Neuronal stem cell (in vitro differentiated cells): ENCODE results near the gene LAMB4.

Experiments used
- DNase-seq: peaks from one replicate; pipeline ENCODE4 v3.0.0-alpha.2; 2013; ENCODE audit warnings: low spot score
- H2AFZ ChIP-seq: one replicate; pipeline ENCODE4 v1.6.1; 2013; ENCODE audit warnings: mild to moderate bottlenecking, low read length, inconsistent platforms
- H2AK5ac ChIP-seq: 2 replicates; pipeline ENCODE4 v1.6.1; 2013; ENCODE audit warnings: low read depth, mild to moderate bottlenecking, inconsistent platforms, low read length, moderate library complexity, mixed read lengths
- H2BK120ac ChIP-seq: 2 replicates; pipeline ENCODE4 v1.6.1; 2013; ENCODE audit warnings: low read depth, mild to moderate bottlenecking, inconsistent platforms, low read length, moderate library complexity, mixed read lengths
- H2BK12ac ChIP-seq: one replicate; pipeline ENCODE4 v1.6.1; 2013; ENCODE audit warnings: low read length, inconsistent platforms
- H2BK15ac ChIP-seq: 2 replicates; pipeline ENCODE4 v1.6.1; 2013; ENCODE audit warnings: mild to moderate bottlenecking, low read length, inconsistent platforms, mixed read lengths
- H2BK5ac ChIP-seq: one replicate; pipeline ENCODE4 v1.6.1; 2013; ENCODE audit warnings: inconsistent platforms, mild to moderate bottlenecking, low read length, moderate library complexity
- H3K14ac ChIP-seq: one replicate; pipeline ENCODE4 v1.6.1; 2013; ENCODE audit warnings: low read length, inconsistent platforms
- H3K18ac ChIP-seq: 2 replicates; pipeline ENCODE4 v1.6.1; 2013; ENCODE audit warnings: low read length, inconsistent platforms
- H3K23ac ChIP-seq: 2 replicates; pipeline ENCODE4 v1.6.1; 2013; ENCODE audit warnings: low read depth, mild to moderate bottlenecking, mixed read lengths, low read length, inconsistent platforms; ENCODE audit not compliant: poor library complexity
- H3K27ac ChIP-seq: replicated peaks from 3 replicates; pipeline ENCODE4 v1.5.1; 2013; ENCODE audit warnings: low read length, inconsistent platforms
- H3K27me3 ChIP-seq, 3 experiments: 2 replicates each; pipeline ENCODE4 v1.6.1; 2013; ENCODE audit warnings: low read length in 3 of 3, mild to moderate bottlenecking in 2 of 3, inconsistent platforms in 1 of 3, low read depth in 1 of 3, mixed read lengths in 1 of 3, moderate library complexity in 1 of 3; ENCODE audit not compliant: control insufficient read depth in 3 of 3, insufficient read depth in 3 of 3
- H3K36me3 ChIP-seq, 2 donors: replicated peaks in 1 of 2; 2 replicates each; pipeline ENCODE4 v1.6.1; 2013; ENCODE audit warnings: low read length in 2 of 2; ENCODE audit not compliant: control insufficient read depth in 2 of 2, insufficient read depth in 2 of 2
- H3K4ac ChIP-seq: 2 replicates; pipeline ENCODE4 v1.6.1; 2013; ENCODE audit warnings: inconsistent platforms, mild to moderate bottlenecking, low read length, moderate library complexity
- H3K4me1 ChIP-seq, 2 donors: 1 replicate in 1 of 2; 2 replicates in 1 of 2; pipeline ENCODE4 v1.6.1; 2013; ENCODE audit warnings: low read length in 2 of 2, low read depth in 1 of 2; ENCODE audit not compliant: control insufficient read depth in 2 of 2, insufficient read depth in 1 of 2
- H3K4me2 ChIP-seq: one replicate; pipeline ENCODE4 v1.6.1; 2013; ENCODE audit warnings: mild to moderate bottlenecking, low read length, inconsistent platforms; ENCODE audit not compliant: insufficient read depth, poor library complexity, severe bottlenecking
- H3K4me3 ChIP-seq, 2 donors: 2 replicates each; pipeline ENCODE4 v1.5.1; 2013; ENCODE audit warnings: low read length in 2 of 2, mild to moderate bottlenecking in 2 of 2, inconsistent platforms in 1 of 2, moderate library complexity in 1 of 2
- H3K79me1 ChIP-seq: one replicate; pipeline ENCODE4 v1.6.1; 2013; ENCODE audit warnings: low read depth, mild to moderate bottlenecking, inconsistent platforms, low read length, moderate library complexity
- H3K9ac ChIP-seq: one replicate; pipeline ENCODE4 v1.6.1; 2013; ENCODE audit warnings: mild to moderate bottlenecking, low read depth, low read length, inconsistent platforms; ENCODE audit not compliant: poor library complexity
- H3K9me3 ChIP-seq, 2 donors: replicated peaks in 1 of 2; 2 replicates each; pipeline versions ENCODE3 to v1.6.1; 2013; ENCODE audit warnings: low read length in 2 of 2, mild to moderate bottlenecking in 2 of 2, inconsistent platforms in 1 of 2, low read depth in 1 of 2, mixed read lengths in 1 of 2, moderate library complexity in 1 of 2; ENCODE audit not compliant: control insufficient read depth in 2 of 2, insufficient read depth in 1 of 2
- H4K8ac ChIP-seq: one replicate; pipeline ENCODE4 v1.6.1; 2013; ENCODE audit warnings: low read depth, mild to moderate bottlenecking, inconsistent platforms, low read length, moderate library complexity
- H4K91ac ChIP-seq: one replicate; pipeline ENCODE4 v1.6.1; 2013; ENCODE audit warnings: low read length, low read depth, mild to moderate bottlenecking, inconsistent platforms; ENCODE audit not compliant: poor library complexity
- WGBS, 2 donors: extraction: QIAGEN DNeasy Blood & Tissue Kit; methylation state at CpG; one replicate each; pipeline ENCODE4 v1.1.7; 2013; ENCODE audit warnings: missing lambda C conversion rate in 2 of 2, mixed read lengths in 1 of 2; ENCODE audit not compliant: insufficient read length in 2 of 2, insufficient replicate concordance in 1 of 2; ENCODE audit errors: extremely low coverage in 2 of 2; 5-methylcytosine and 5-hydroxymethylcytosine counted together

LAMB4 gene

GRCh38 chr7:108142675-108143259 is 12.6 kb upstream of the LAMB4 start:
- no peak overlapping the region for H3K23ac ChIP-seq
- DNase-seq: no peak
- no peak overlapping the region for H3K9ac ChIP-seq
- H4K8ac ChIP-seq: no peak overlapping the region
- no peak overlapping the region for H3K18ac ChIP-seq
- no peak overlapping the region for H2AK5ac ChIP-seq
- H2BK15ac ChIP-seq: no peak overlapping the region
- H2AFZ ChIP-seq: no peak overlapping the region
- H3K4me3 ChIP-seq: no peak overlapping the region
- H2BK12ac ChIP-seq: no peak overlapping the region
- H3K79me1 ChIP-seq: no peaks in the 10 kb centered on the region
- H3K4ac ChIP-seq: no peak overlapping the region
- no peak overlapping the region for H4K91ac ChIP-seq
- no peaks in the 10 kb centered on the region for H3K36me3 ChIP-seq
- H3K4me1 ChIP-seq: peaks cover 2% of the 10 kb centered on the region in 2 donors
- H3K27ac ChIP-seq: no peak overlapping the region
- H3K4me2 ChIP-seq: no peak overlapping the region
- no peak overlapping the region for H3K14ac ChIP-seq
- H2BK120ac ChIP-seq: no peak overlapping the region
- H3K9me3 ChIP-seq: no peaks in the 10 kb centered on the region
- WGBS, 2 donors: no CpG with 5 or more reads among the region's 6 CpGs
- no peaks in the 10 kb centered on the region for H3K27me3 ChIP-seq
- no peak overlapping the region for H2BK5ac ChIP-seq

DNA sequence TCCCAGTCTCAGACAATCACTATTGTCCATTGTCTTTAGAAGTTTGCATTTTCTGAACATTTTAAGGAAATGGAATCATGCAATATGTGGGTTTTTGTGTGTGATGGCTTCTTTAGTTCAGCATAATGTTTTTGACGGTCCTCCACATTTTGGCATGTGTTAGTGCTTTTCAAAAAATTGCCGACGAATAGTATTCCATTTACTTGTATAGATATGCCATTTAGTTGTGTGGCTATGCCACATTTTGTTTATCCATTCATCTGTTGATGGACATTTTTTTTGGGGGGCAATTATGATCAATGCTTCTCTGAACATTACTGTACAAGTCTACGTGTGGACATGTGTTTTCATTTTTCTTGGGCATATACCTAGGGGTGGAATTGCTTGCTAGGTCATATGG is 12.0 kb upstream of the LAMB4 start:
- WGBS, 2 donors: no CpG with 5 or more reads among the region's 4 CpGs
- Histone ChIP-seq H3K4ac (no peak overlapping the region), H3K4me1 (peaks cover 2% of the 10 kb centered on the region in 2 donors)

GRCh38 chr7:108140671-108141070 is 10.5 kb upstream of the LAMB4 start:
- H3K4ac ChIP-seq: no peak overlapping the region
- H3K4me3 ChIP-seq: no peak overlapping the region
- no peak overlapping the region for H3K4me2 ChIP-seq
- peaks cover 0 to 2% of the 10 kb centered on the region in 2 donors for H3K4me1 ChIP-seq
- no peak overlapping the region for H2BK12ac ChIP-seq
- no peaks in the 10 kb centered on the region for H3K79me1 ChIP-seq
- no peak overlapping the region for H4K91ac ChIP-seq
- H3K23ac ChIP-seq: no peak overlapping the region
- DNase-seq: no peak
- H3K14ac ChIP-seq: no peak overlapping the region
- H2BK15ac ChIP-seq: no peak overlapping the region
- no peak overlapping the region for H4K8ac ChIP-seq
- no peaks in the 10 kb centered on the region for H3K9me3 ChIP-seq
- H3K27me3 ChIP-seq: no peaks in the 10 kb centered on the region
- no peak overlapping the region for H3K9ac ChIP-seq
- no peak overlapping the region for H2BK5ac ChIP-seq
- no peak overlapping the region for H3K27ac ChIP-seq
- H3K18ac ChIP-seq: no peak overlapping the region
- H2BK120ac ChIP-seq: no peak overlapping the region
- no peak overlapping the region for H2AK5ac ChIP-seq
- no peak overlapping the region for H2AFZ ChIP-seq
- no peaks in the 10 kb centered on the region for H3K36me3 ChIP-seq

More for the DNA sequence above, 12.0 kb upstream of the LAMB4 start:
- no peak for DNase-seq
- Histone ChIP-seq H4K8ac (no peak overlapping the region), H2BK15ac (no peak overlapping the region), H2AFZ (no peak overlapping the region), H2BK12ac (no peak overlapping the region), H3K27ac (no peak overlapping the region), H3K14ac (no peak overlapping the region), H3K36me3 (no peaks in the 10 kb centered on the region), H3K9me3 (no peaks in the 10 kb centered on the region), H3K9ac (no peak overlapping the region), H2BK5ac (no peak overlapping the region), H2BK120ac (no peak overlapping the region), H2AK5ac (no peak overlapping the region), H3K4me3 (no peak overlapping the region), H3K79me1 (no peaks in the 10 kb centered on the region), H3K27me3 (no peaks in the 10 kb centered on the region), H3K23ac (no peak overlapping the region), H3K18ac (no peak overlapping the region), H4K91ac (no peak overlapping the region), H3K4me2 (no peak overlapping the region)

DNA sequence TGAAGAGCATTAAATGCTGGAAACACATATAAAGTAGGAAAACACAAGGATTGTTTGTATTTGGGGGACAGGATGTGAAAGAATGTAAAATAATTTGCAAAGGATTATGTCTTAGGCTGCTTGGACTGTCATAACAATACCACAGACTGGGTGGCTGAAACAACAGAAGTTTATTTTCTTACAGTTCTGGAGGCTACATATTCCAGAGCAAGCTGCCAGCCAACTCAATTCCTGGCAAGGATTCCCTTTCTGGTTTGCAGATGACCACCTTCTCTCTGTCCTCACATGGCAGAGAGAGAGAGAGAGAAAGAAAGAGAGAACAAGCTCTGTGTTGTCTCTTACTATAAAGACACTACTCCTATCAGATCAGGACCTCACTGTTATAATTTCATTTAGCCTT is 8.8 kb upstream of the LAMB4 start:
- no peak for DNase-seq
- Histone ChIP-seq H2BK5ac (no peak overlapping the region), H2BK120ac (no peak overlapping the region), H3K18ac (no peak overlapping the region), H4K8ac (no peak overlapping the region), H3K27ac (no peak overlapping the region), H3K14ac (no peak overlapping the region), H3K9ac (no peak overlapping the region), H3K4me1 (no peaks in the 10 kb centered on the region), H3K23ac (no peak overlapping the region), H3K79me1 (no peaks in the 10 kb centered on the region), H2AK5ac (no peak overlapping the region), H3K4me2 (no peak overlapping the region), H3K4me3 (no peak overlapping the region), H3K36me3 (no peaks in the 10 kb centered on the region), H2AFZ (no peak overlapping the region), H3K4ac (no peak overlapping the region), H2BK15ac (no peak overlapping the region), H3K9me3 (no peaks in the 10 kb centered on the region), H2BK12ac (no peak overlapping the region), H3K27me3 (no peaks in the 10 kb centered on the region), H4K91ac (no peak overlapping the region)
